Lower lobe of right lung (tissue), 2 donors: ENCODE results near the gene REEP6. TPM values are rescaled to one million over a fixed set of nuclear protein-coding genes. Genes with fewer than 3 reads are reported as not detected.
A peak's percentile ranks its signal among the peaks of the same experiment; 100 is the strongest.

Source experiments
- ATAC-seq, 2 donors: fragments of 200-7000 bp; cut with Tn5 transposase; one replicate each; pipeline ENCODE4 v1.9.1; 2020 to 2022; ENCODE audit warnings: mild to moderate bottlenecking in 2 of 2, moderate library complexity in 2 of 2
- DNase-seq: peaks from one replicate; pipeline ENCODE4 v3.0.0-alpha.2; 2020
- H3K27ac ChIP-seq: fragments of 200-600 bp; one replicate; pipeline ENCODE4 v1.8.0; 2022
- H3K27me3 ChIP-seq: fragments of 200-600 bp; one replicate; pipeline ENCODE4 v1.8.0; 2022; ENCODE audit warnings: low read depth
- H3K36me3 ChIP-seq: fragments of 200-600 bp; one replicate; pipeline ENCODE4 v1.8.0; 2022; ENCODE audit warnings: mild to moderate bottlenecking
- H3K4me1 ChIP-seq: fragments of 200-600 bp; one replicate; pipeline ENCODE4 v1.8.0; 2022
- H3K4me3 ChIP-seq: fragments of 200-600 bp; one replicate; pipeline ENCODE4 v1.8.0; 2022; ENCODE audit warnings: mild to moderate bottlenecking
- H3K9me3 ChIP-seq: fragments of 200-600 bp; one replicate; pipeline ENCODE4 v1.8.0; 2022
- CTCF ChIP-seq: fragments of 200-600 bp; IDR thresholded peaks from one replicate; pipeline ENCODE4 v1.8.0; 2022; ENCODE audit warnings: antibody characterized with exemption, mild to moderate bottlenecking
- intact Hi-C: fragments of 100-400 bp; cut with DNase I; formaldehyde crosslinking; loops from one replicate; pipeline ENCODE4 v1.11.0; 2022
- total RNA-seq: library from RNA; stranded (reverse); fragmentation: NEBNext Ultra II Directional; extraction: Animal tissue kit (Norgen Biotek cat#: 25700); gene quantifications from one replicate; pipeline ENCODE4 v1.2.1, GENCODE V29; 2021
- donor health status: DM: no; HTN: yes; CAD: no; lungs with severe emphysema.

Gene REEP6
- total RNA-seq, 1 donor from 2014 or later: 2.5 TPM

DNA sequence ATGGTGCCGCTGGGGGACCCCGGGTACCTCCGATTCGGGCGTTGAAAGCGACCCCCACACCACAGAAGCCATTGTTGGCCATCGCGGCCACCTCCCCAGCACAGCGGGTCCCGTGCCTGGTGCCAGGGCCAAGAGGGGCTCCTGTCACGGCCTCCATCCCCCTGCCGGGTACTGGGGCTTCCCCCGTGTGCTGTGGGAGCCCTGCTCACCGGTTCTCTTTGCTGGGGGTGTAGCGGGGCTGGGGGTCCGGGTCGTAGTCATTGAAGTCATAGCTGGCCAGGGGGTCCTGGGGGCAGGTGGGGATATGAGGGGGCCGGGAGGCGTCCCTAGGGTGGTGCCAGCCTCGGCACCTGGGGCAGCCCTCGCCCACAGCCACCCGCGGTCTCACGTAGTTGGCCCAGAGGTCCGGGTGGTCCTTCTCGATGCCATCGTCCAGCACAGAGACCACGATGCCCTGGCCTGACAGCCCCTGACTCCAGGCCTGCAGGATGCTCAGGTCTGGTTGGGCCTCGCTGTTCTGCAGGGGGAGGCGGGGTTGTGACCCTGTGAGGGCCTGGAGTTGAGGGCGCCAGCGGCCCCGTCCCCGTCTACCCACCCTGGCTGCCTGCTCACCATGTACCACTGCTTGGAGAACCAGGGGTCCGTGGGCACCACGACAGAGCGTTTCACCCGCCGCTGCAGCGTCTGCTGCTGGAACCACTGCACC is 3.3 kb upstream of the REEP6 start:
- H3K27me3 ChIP-seq: peaks cover 8% of the 10 kb centered on the region
- DNase-seq (peak; percentile 43), ATAC-seq (no peak)
- H3K4me1 ChIP-seq: peaks cover 16% of the 10 kb centered on the region
- no peak overlapping the region for H3K27ac ChIP-seq
- intact Hi-C loops: no loop called here
- no peaks in the 10 kb centered on the region for H3K9me3 ChIP-seq
- no peak for TF ChIP-seq CTCF
- H3K4me3 ChIP-seq: no peak overlapping the region
- H3K36me3 ChIP-seq: no peaks in the 10 kb centered on the region

DNA sequence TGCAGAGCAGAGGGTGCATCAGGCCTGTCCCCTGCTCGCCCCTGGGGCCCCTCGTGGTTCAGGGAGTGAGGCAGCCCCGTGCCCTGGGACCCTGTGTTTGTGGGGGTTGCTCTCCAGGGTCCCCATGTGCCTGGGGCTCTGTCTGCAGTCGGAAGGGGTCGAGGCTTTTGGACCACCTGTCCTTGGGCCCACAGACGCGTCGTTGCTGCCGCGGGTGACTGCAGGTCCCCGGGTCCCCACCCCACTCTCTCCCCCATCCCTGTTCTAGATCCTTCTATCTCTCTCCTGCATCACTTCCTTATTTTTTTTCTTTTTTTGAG is 2.7 kb upstream of the REEP6 start:
- Histone ChIP-seq H3K36me3 (no peaks in the 10 kb centered on the region), H3K4me3 (no peak overlapping the region), H3K4me1 (peaks cover 16% of the 10 kb centered on the region), H3K9me3 (no peaks in the 10 kb centered on the region), H3K27ac (no peak overlapping the region), H3K27me3 (peaks cover 8% of the 10 kb centered on the region)
- ATAC-seq (no peak), DNase-seq (no peak)
- intact Hi-C loops: no loop called here
- TF ChIP-seq CTCF: no peak

- peaks cover 16% of the 10 kb centered on the region for H3K4me1 ChIP-seq
- H3K4me3 ChIP-seq: peak overlapping the region; percentile 69
- H3K9me3 ChIP-seq: no peaks in the 10 kb centered on the region
- H3K27me3 ChIP-seq: peaks cover 12% of the 10 kb centered on the region
- no peak for ATAC-seq
- H3K36me3 ChIP-seq: no peaks in the 10 kb centered on the region
- peak overlapping the region; percentile 71 for H3K27ac ChIP-seq
- DNase-seq: peak; percentile 57
- no peak for TF ChIP-seq CTCF
- intact Hi-C loops: no loop called here
Observed at GRCh38 chr19:1489463-1490310, 1.3 kb upstream of the REEP6 start.

DNA sequence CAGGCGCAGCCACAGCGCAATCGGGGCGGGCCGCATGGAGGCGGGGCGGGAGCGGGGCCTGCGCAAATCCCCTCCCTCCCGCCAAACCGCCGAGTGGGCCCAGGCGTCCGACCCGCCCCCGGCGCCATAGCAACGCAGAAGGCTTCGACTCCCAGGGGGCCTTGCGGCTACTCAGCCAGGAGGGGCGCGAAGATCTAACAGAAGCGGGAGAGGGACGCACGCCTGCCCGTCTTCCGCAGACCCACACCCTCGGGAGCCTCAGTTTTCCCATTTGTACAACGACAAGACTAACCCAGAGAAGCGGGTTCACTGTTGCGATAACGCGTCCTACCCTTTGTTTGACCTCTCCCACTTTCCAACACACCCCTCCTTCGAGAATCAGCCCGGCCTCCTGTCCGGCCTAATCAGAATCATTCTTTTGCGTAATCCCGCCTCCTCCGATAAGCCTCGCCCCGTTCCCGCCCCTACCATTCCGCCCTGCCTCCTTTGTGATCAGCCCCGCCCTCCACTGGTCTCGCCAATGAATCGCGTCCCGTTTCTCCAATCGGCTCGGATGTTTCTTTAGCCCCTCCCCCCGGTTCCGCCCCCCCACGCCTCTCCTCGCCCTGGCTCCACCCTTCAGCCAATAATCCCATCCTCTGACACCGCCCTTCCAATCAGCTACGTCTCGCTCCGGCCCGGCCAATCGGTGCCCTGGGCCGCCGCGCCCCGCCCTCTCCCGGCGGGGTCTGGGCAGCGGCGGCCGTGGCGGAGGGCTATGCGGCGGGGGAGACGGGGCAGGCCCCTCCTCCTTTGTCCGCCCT is 469 bp upstream of the REEP6 start, which contains the start of gene PCSK4:
PCSK4 (minus strand) TSS at position 40 of the 803 bp plus-strand sequence; CDS start at position 36, 4 bp downstream.
- no peak for TF ChIP-seq CTCF
- H3K27ac ChIP-seq: peak within 1 kb of the TSS; percentile 71
- peak; percentile 97 for DNase-seq

DNA sequence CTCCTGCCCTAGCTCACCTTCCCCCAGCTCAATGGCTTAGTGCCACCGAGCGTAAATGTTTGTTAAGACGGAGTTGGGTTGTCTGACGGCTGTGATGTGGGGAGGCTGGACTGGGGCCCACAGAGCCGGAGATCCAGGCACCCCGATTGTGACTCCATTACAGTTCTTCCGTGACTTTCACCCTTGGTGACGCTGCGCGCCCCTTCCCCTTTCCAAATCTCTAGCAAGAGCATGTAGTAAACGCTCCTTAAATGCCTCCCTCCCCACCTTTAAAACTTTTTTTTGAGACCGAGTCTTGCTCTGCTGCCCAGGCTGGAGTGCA is 829 bp downstream of the REEP6 start:
- Histone ChIP-seq H3K9me3 (no peaks in the 10 kb centered on the region), H3K27ac (no peak overlapping the region), H3K4me3 (peak overlapping the region; percentile 69), H3K36me3 (no peaks in the 10 kb centered on the region), H3K4me1 (peaks cover 16% of the 10 kb centered on the region), H3K27me3 (peaks cover 14% of the 10 kb centered on the region)
- DNase-seq (no peak), ATAC-seq (no peak)
- intact Hi-C loops: no loop called here
- TF ChIP-seq CTCF: no peak

More for the DNA sequence above, 469 bp upstream of the REEP6 start, which contains the start of gene PCSK4:
- intact Hi-C loops: no loop called here
- peak; percentile 94 to 95 for ATAC-seq
- H3K4me3 ChIP-seq: peak within 1 kb of the TSS; percentile 69
- H3K27me3 ChIP-seq: peaks cover 12% of the 10 kb centered on the region
- no peaks in the 10 kb centered on the region for H3K36me3 ChIP-seq
- no peaks in the 10 kb centered on the region for H3K9me3 ChIP-seq
- peaks cover 16% of the 10 kb centered on the region for H3K4me1 ChIP-seq
